OCI-LY7 (cell line): Measurements from ENCODE around the gene FHOD3.

Experiments used
- CTCF ChIP-seq: fragments of 200-600 bp; sonication (generic); conservative IDR thresholded peaks from 2 replicates; pipeline ENCODE4 v1.5.1; 2014; ENCODE audit warnings: mild to moderate bottlenecking, antibody characterized with exemption, low read length, moderate library complexity, mixed read lengths
- EZH2phosphoT487 ChIP-seq: fragments of 200-600 bp; sonication (generic); IDR thresholded peaks from 2 replicates; pipeline ENCODE4 v1.6.1; 2018; ENCODE audit warnings: low read depth, borderline replicate concordance, mild to moderate bottlenecking, mixed run types, antibody characterized with exemption, low read length, moderate library complexity, mixed read lengths

GRCh38 chr18:36692371-36692770 lies 394.9 kb downstream of the FHOD3 start:
- no peak for TF ChIP-seq CTCF
- TF ChIP-seq EZH2phosphoT487: no peak
